ENCODE results near the gene ANXA1. TPM values are rescaled to one million over a fixed set of nuclear protein-coding genes. Genes with fewer than 3 reads are reported as not detected.

The ANXA1 gene
- total RNA-seq, 1 donor from 2014 or later, result 261 TPM

GRCh38 chr9:73174330-73174980 is 22.8 kb downstream of the ANXA1 start:
- intact Hi-C loops (cut with DNase I), result no loop called here
- H3K36me3 ChIP-seq, result peaks cover 12 to 23% of the 10 kb centered on the region in 2 donors
- H3K4me1 ChIP-seq, result peaks cover 0 to 4% of the 10 kb centered on the region in 2 donors
- DNase-seq (ENCODE audit: low spot score in 2 of 2), result no peak
- H3K9me3 ChIP-seq, result no peaks in the 10 kb centered on the region
- H3K4me3 ChIP-seq, result no peak overlapping the region
- no peak overlapping the region for H3K27ac ChIP-seq
- no peak for TF ChIP-seq CTCF (IDR thresholded peaks at IDR 0.05)
- H3K27me3 ChIP-seq, result no peaks in the 10 kb centered on the region

GRCh38 chr9:73176450-73176875 is 24.8 kb downstream of the ANXA1 start:
- no peak for TF ChIP-seq CTCF (IDR thresholded peaks at IDR 0.05)
- DNase-seq (ENCODE audit: low spot score in 2 of 2), result no peak
- Histone ChIP-seq H3K4me3 (no peak overlapping the region), H3K9me3 (no peaks in the 10 kb centered on the region), H3K27ac (peak overlapping the region; percentile 14 to 25), H3K4me1 (peaks cover 0 to 14% of the 10 kb centered on the region in 2 donors), H3K36me3 (peaks cover 0 to 3% of the 10 kb centered on the region in 2 donors), H3K27me3 (no peaks in the 10 kb centered on the region)
- intact Hi-C loops (cut with DNase I), result no loop called here

GRCh38 chr9:73178044-73178443 is 26.4 kb downstream of the ANXA1 start:
- TF ChIP-seq CTCF (IDR thresholded peaks at IDR 0.05), result no peak
- no peaks in the 10 kb centered on the region for H3K27me3 ChIP-seq
- peaks cover 0 to 14% of the 10 kb centered on the region in 2 donors for H3K4me1 ChIP-seq
- no peaks in the 10 kb centered on the region for H3K36me3 ChIP-seq
- H3K9me3 ChIP-seq, result no peaks in the 10 kb centered on the region
- H3K4me3 ChIP-seq, result no peak overlapping the region
- no peak overlapping the region for H3K27ac ChIP-seq
- intact Hi-C loops (cut with DNase I), result no loop called here
- no peak for DNase-seq (ENCODE audit: low spot score in 2 of 2)

- Histone ChIP-seq H3K4me3 (no peak overlapping the region), H3K4me1 (peaks cover 0 to 14% of the 10 kb centered on the region in 2 donors), H3K9me3 (no peaks in the 10 kb centered on the region), H3K36me3 (no peaks in the 10 kb centered on the region), H3K27me3 (no peaks in the 10 kb centered on the region), H3K27ac (peak overlapping the region; percentile 12 to 53)
- DNase-seq (ENCODE audit: low spot score in 2 of 2), result no peak
- intact Hi-C loops (cut with DNase I), result no loop called here
- TF ChIP-seq CTCF (IDR thresholded peaks at IDR 0.05), result no peak
Observed at GRCh38 chr9:73179589-73179988, 27.9 kb downstream of the ANXA1 start.

- TF ChIP-seq CTCF (IDR thresholded peaks at IDR 0.05), result no peak
- H3K4me3 ChIP-seq, result no peak overlapping the region
- no peaks in the 10 kb centered on the region for H3K36me3 ChIP-seq
- no peak for DNase-seq (ENCODE audit: low spot score in 2 of 2)
- no peaks in the 10 kb centered on the region for H3K9me3 ChIP-seq
- intact Hi-C loops (cut with DNase I), result loop anchor here (5.0 to 10.0 kb wide), 2 partner anchors 143 to 236 kb away; no protein-coding TSS in a partner anchor
- no peaks in the 10 kb centered on the region for H3K27me3 ChIP-seq
- H3K4me1 ChIP-seq, result peaks cover 0 to 14% of the 10 kb centered on the region in 2 donors
- H3K27ac ChIP-seq, result no peak overlapping the region
Observed at GRCh38 chr9:73180403-73180802, 28.7 kb downstream of the ANXA1 start.
